H1 (cell line): ENCODE data around the gene FOLR1. TPM values are rescaled to one million over a fixed set of nuclear protein-coding genes. Genes with fewer than 3 reads are reported as not detected.
A peak's percentile ranks its signal among the peaks of the same experiment; 100 is the strongest.
"Not testable (repeated sequence)": the region's sequence is repeated elsewhere in the genome, so short reads cannot be mapped to it uniquely, and the experiment has no call there.

Experiments used
- CTCF ChIA-PET: fragments of 300-600 bp; sonication (Branson Sonifier 250); formaldehyde crosslinking; loops from one replicate; lab custom pipeline; 2021; ENCODE audit not compliant: partially characterized antibody; lab: Charles Lee
- POLR2A ChIA-PET: fragments of 300-600 bp; sonication (Branson Sonifier 250); formaldehyde crosslinking; loops from one replicate; lab custom pipeline; 2021; ENCODE audit warnings: inconsistent platforms; ENCODE audit not compliant: partially characterized antibody; lab: Charles Lee
- DNase-seq, 2 experiments: peaks; one replicate each; pipeline versions ENCODE4 v3.0.0 to v3.0.0-alpha.2; 2010 to 2022; ENCODE audit warnings: low spot score in 2 of 2, low read depth in 1 of 2, mixed read lengths in 1 of 2
- FAIRE-seq: peaks from 2 replicates; lab custom pipeline; 2011; peaks lifted over from hg19 to GRCh38; lab: Jason Lieb, UNC
- H2AFZ ChIP-seq: 2 replicates; pipeline ENCODE4 v1.8.1; 2012; ENCODE audit warnings: low read length, inconsistent platforms
- H2AK5ac ChIP-seq: 2 replicates; pipeline ENCODE4 v1.6.1; 2013; ENCODE audit warnings: low read depth, low read length
- H2BK120ac ChIP-seq: replicated peaks from 2 replicates; pipeline ENCODE3; 2013; ENCODE audit warnings: low read depth, low read length, inconsistent platforms
- H2BK12ac ChIP-seq: 2 replicates; pipeline ENCODE4 v1.6.1; 2013; ENCODE audit warnings: low read depth, low read length
- H2BK15ac ChIP-seq: 2 replicates; pipeline ENCODE4 v1.6.1; 2013; ENCODE audit warnings: low read length
- H2BK20ac ChIP-seq: 2 replicates; pipeline ENCODE4 v1.6.1; 2013; ENCODE audit warnings: low read length
- H2BK5ac ChIP-seq: 2 replicates; pipeline ENCODE4 v1.6.1; 2013; ENCODE audit warnings: low read depth, low read length
- H3K14ac ChIP-seq: 2 replicates; pipeline ENCODE4 v1.6.1; 2013; ENCODE audit warnings: inconsistent platforms; ENCODE audit not compliant: insufficient read length
- H3K18ac ChIP-seq: 2 replicates; pipeline ENCODE4 v1.6.1; 2013; ENCODE audit warnings: low read length; ENCODE audit errors: extremely low read depth
- H3K23ac ChIP-seq: 2 replicates; pipeline ENCODE4 v1.6.1; 2013; ENCODE audit warnings: inconsistent platforms; ENCODE audit not compliant: insufficient read length
- H3K23me2 ChIP-seq: 2 replicates; pipeline ENCODE4 v1.6.1; 2013; ENCODE audit warnings: low read depth, low read length
- H3K27ac ChIP-seq: 2 replicates; pipeline ENCODE4 v1.6.1; 2011; ENCODE audit warnings: low read depth, low read length, inconsistent platforms
- H3K27me3 ChIP-seq, 4 experiments: replicated peaks in 1 of 4; 1 replicate in 1 of 4; 2 replicates in 3 of 4; pipeline versions ENCODE4 v1.6.1 to v1.8.1; 2011 to 2013; ENCODE audit warnings: low read length in 3 of 4, mild to moderate bottlenecking in 3 of 4, inconsistent platforms in 2 of 4, mixed read lengths in 2 of 4, moderate library complexity in 1 of 4; ENCODE audit not compliant: control insufficient read depth in 3 of 4, insufficient read depth in 3 of 4; ENCODE audit errors: extremely low read depth in 1 of 4
- H3K36me3 ChIP-seq, 4 experiments: 2 replicates each; pipeline versions ENCODE4 v1.6.1 to v1.8.1; 2011 to 2013; ENCODE audit warnings: mild to moderate bottlenecking in 4 of 4, low read length in 3 of 4, moderate library complexity in 2 of 4, control low read depth in 1 of 4, inconsistent platforms in 1 of 4; ENCODE audit not compliant: insufficient read depth in 4 of 4, control insufficient read depth in 2 of 4
- H3K4ac ChIP-seq: replicated peaks from 2 replicates; pipeline ENCODE3; 2013; ENCODE audit warnings: low read length, low read depth, mixed read lengths, inconsistent platforms; ENCODE audit not compliant: insufficient read length
- H3K4me1 ChIP-seq, 4 experiments: replicated peaks in 1 of 4; 1 replicate in 1 of 4; 2 replicates in 3 of 4; pipeline versions ENCODE4 v1.6.1 to v1.8.1; 2011 to 2013; ENCODE audit warnings: low read length in 3 of 4, inconsistent platforms in 2 of 4, mixed read lengths in 1 of 4; ENCODE audit not compliant: insufficient read depth in 4 of 4, control insufficient read depth in 3 of 4
- H3K4me2 ChIP-seq, 2 experiments: 2 replicates each; pipeline versions ENCODE4 v1.6.1 to v1.8.1; 2011 to 2013; ENCODE audit warnings: low read depth in 2 of 2, low read length in 2 of 2, control low read depth in 1 of 2, inconsistent platforms in 1 of 2, mild to moderate bottlenecking in 1 of 2; ENCODE audit not compliant: insufficient read depth in 1 of 2
- H3K4me3 ChIP-seq, 4 experiments: fragments of 200-600, 300-600 bp in 1 of 4; sonication (generic), shearing (Covaris generic), sonication (Bioruptor Twin) in 1 of 4; 2 replicates each; pipeline versions ENCODE4 v1.5.1 to v1.8.1; 2011 to 2016; ENCODE audit warnings: low read length in 4 of 4, low read depth in 3 of 4, control low read depth in 2 of 4, inconsistent platforms in 2 of 4, mild to moderate bottlenecking in 2 of 4, mixed read lengths in 1 of 4, moderate library complexity in 1 of 4; ENCODE audit not compliant: insufficient read depth in 2 of 4; ENCODE audit errors: extremely low read depth in 1 of 4
- H3K56ac ChIP-seq: replicated peaks from 2 replicates; pipeline ENCODE3; 2013; ENCODE audit warnings: low read depth, mild to moderate bottlenecking, mixed read lengths, low read length, inconsistent platforms; ENCODE audit not compliant: insufficient read length
- H3K79me1 ChIP-seq: 2 replicates; pipeline ENCODE4 v1.6.1; 2013; ENCODE audit warnings: low read depth, low read length, control low read depth
- H3K79me2 ChIP-seq, 2 experiments: 2 replicates each; pipeline versions ENCODE4 v1.6.1 to v1.8.1; 2012 to 2013; ENCODE audit warnings: low read length in 2 of 2, mild to moderate bottlenecking in 2 of 2, inconsistent platforms in 1 of 2; ENCODE audit not compliant: insufficient read depth in 2 of 2, control insufficient read depth in 1 of 2
- H3K9ac ChIP-seq, 4 experiments: replicated peaks in 1 of 4; 1 replicate in 1 of 4; 2 replicates in 3 of 4; pipeline versions ENCODE4 v1.6.1 to v1.8.1; 2011 to 2013; ENCODE audit warnings: low read depth in 3 of 4, low read length in 3 of 4, control low read depth in 2 of 4, mild to moderate bottlenecking in 2 of 4, moderate library complexity in 2 of 4, inconsistent platforms in 1 of 4; ENCODE audit errors: extremely low read depth in 1 of 4
- H3K9me3 ChIP-seq, 2 experiments: 2 replicates each; pipeline versions ENCODE4 v1.6.1 to v1.8.1; 2012 to 2013; ENCODE audit warnings: mild to moderate bottlenecking in 2 of 2, moderate library complexity in 2 of 2, control low read depth in 1 of 2, inconsistent platforms in 1 of 2, low read depth in 1 of 2, low read length in 1 of 2, mixed read lengths in 1 of 2; ENCODE audit not compliant: insufficient read depth in 2 of 2
- H4K20me1 ChIP-seq, 2 experiments: replicated peaks in 1 of 2; 2 replicates each; pipeline versions ENCODE3 to v1.8.1; 2011 to 2013; ENCODE audit warnings: inconsistent platforms in 2 of 2, low read length in 2 of 2, mild to moderate bottlenecking in 1 of 2; ENCODE audit not compliant: insufficient read depth in 2 of 2, control insufficient read depth in 1 of 2
- H4K5ac ChIP-seq: 2 replicates; pipeline ENCODE4 v1.6.1; 2013; ENCODE audit warnings: low read length, low read depth, mixed read lengths, inconsistent platforms; ENCODE audit not compliant: insufficient read length
- H4K8ac ChIP-seq: 2 replicates; pipeline ENCODE4 v1.8.0; 2013; ENCODE audit warnings: mild to moderate bottlenecking, moderate library complexity, low read length, inconsistent platforms; ENCODE audit not compliant: insufficient read depth; ENCODE audit errors: extremely low read depth
- H4K91ac ChIP-seq: replicated peaks from 2 replicates; pipeline ENCODE3; 2013; ENCODE audit warnings: low read length, mixed read lengths, inconsistent platforms; ENCODE audit not compliant: insufficient read length
- SRF ChIP-seq: IDR thresholded peaks from 2 replicates; pipeline ENCODE4 v1.6.1; 2011; ENCODE audit warnings: mild to moderate bottlenecking, low read depth, low read length, moderate library complexity
- WGBS, 2 experiments: shearing (Covaris generic) in 1 of 2; methylation state at CpG; one replicate each; pipeline versions ENCODE4 v1.1.6 to v1.1.7; 2013 to 2015; ENCODE audit warnings: low lambda C conversion rate in 2 of 2, mixed read lengths in 2 of 2, inconsistent platforms in 1 of 2, low coverage in 1 of 2, missing lambda C conversion rate in 1 of 2; ENCODE audit not compliant: insufficient replicate concordance in 2 of 2, insufficient coverage in 1 of 2, insufficient read length in 1 of 2; ENCODE audit errors: extremely low coverage in 1 of 2, missing lambda C conversion rate in 1 of 2; 5-methylcytosine and 5-hydroxymethylcytosine counted together
- polyA plus RNA-seq, 7 experiments: library from polyadenylated mRNA; depleted of rRNA in 3 of 7; stranded (reverse) in 5 of 7; unstranded in 2 of 7; fragments of >200 nt in 5 of 7; fragments of 200-250 nt in 2 of 7; gene quantifications; 1 replicate in 5 of 7; 2 replicates in 1 of 7; 4 replicates in 1 of 7; pipeline versions ENCODE4 v1.2.1 to v1.2.3, GENCODE V29; 2011 to 2013; ENCODE audit warnings: missing spikeins in 2 of 7, mixed read lengths in 2 of 7
- total RNA-seq: library from RNA; stranded (reverse); fragmentation: NEBNext Ultra II Directional; extraction: Animal tissue kit (Norgen Biotek cat#: 25700); gene quantifications from 2 replicates; pipeline ENCODE4 v1.2.1, GENCODE V29; 2021

The FOLR1 gene
- total and polyA plus RNA-seq, 2 of the 8 experiments (the other 6 are each of a cell fraction or from before 2014, with no cell fraction given), result 1.3 TPM; not detected in 1

DNA sequence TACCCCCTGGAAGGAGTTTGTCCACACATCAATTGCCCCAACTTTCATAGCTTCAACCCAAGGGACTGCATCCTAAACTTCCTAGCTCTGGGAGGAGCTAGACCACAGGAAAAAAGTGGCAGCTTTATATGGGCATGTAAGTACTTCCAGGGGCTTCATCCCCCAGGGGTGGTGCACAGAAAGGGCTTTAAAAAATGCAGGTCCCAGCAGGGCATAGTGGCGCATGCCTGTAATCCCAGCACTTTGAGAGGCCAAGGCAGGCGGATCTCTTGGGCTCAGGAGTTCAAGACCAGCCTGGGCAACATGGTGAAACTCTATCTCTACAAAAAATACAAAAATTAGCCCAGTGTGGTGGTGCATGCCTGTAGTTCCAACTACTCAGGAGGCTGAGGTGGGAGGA lies 14.9 kb downstream of the FOLR1 start:
- POLR2A ChIA-PET, result interaction anchor here (0.8 to 0.9 kb wide), 2 partner anchors 20 to 149 kb away, joined by 3 to 4 read pairs; no protein-coding TSS in a partner anchor

More for the DNA sequence above, 14.9 kb downstream of the FOLR1 start:
- not testable (repeated sequence) for H4K5ac ChIP-seq, H2BK120ac ChIP-seq, H4K91ac ChIP-seq, H3K9me3 ChIP-seq, H4K20me1 ChIP-seq, H3K27me3 ChIP-seq, H3K4ac ChIP-seq, H2BK5ac ChIP-seq, DNase-seq, H2BK12ac ChIP-seq, H3K4me2 ChIP-seq, H3K36me3 ChIP-seq, H3K23ac ChIP-seq, FAIRE-seq, H3K9ac ChIP-seq, H3K18ac ChIP-seq, H3K56ac ChIP-seq, H2AFZ ChIP-seq, H3K4me3 ChIP-seq, H3K79me1 ChIP-seq, H2BK15ac ChIP-seq, H2BK20ac ChIP-seq, H3K79me2 ChIP-seq, H3K27ac ChIP-seq, H3K14ac ChIP-seq, H3K4me1 ChIP-seq, H4K8ac ChIP-seq, H2AK5ac ChIP-seq, H3K23me2 ChIP-seq
- CTCF ChIA-PET, result interaction anchor here (0.8 to 3.0 kb wide), 8 partner anchors 10 to 224 kb away, joined by 3 to 19 read pairs (median 3); partner anchors contain the start of gene FOLR2
- WGBS, 2 experiments, result 71% methylated on average over 2 of the region's 2 CpGs; no CpG with 5 or more reads in 1 of the 2 experiments
- TF ChIP-seq SRF, result peak; percentile 34; the same call in 1 of the 2 replicates
